Measurements from ENCODE around the gene EPHB3. TPM values are rescaled to one million over a fixed set of nuclear protein-coding genes. Genes with fewer than 3 reads are reported as not detected.
"Not testable (repeated sequence)": the region's sequence is repeated elsewhere in the genome, so short reads cannot be mapped to it uniquely, and the experiment has no call there.

Gene EPHB3
- polyA plus RNA-seq, 1 experiment: 1.9 TPM

DNA sequence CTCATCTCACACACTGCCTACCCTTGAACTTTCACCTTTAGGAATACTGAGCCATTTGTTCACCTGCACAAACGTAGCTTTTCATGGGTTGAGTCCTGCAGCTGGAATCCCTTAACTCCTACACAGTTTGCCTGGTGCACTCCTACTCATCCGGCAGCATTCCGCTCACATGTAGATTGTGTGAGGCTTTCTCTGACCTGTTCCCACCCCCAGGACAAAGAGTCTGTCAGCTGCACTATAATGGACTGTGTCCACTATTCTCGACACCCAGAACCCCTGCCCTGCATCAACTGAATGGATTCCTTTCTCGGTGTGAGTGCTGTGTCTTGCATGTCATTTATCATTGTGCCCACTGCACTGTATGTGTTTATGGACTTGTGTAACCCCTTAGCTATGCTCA lies 54.9 kb downstream of the EPHB3 start:
- H3K27ac ChIP-seq (ENCODE audit: low read depth, low read length): no peak overlapping the region
- no peaks in the 10 kb centered on the region; the same call in 1 of the 2 replicates for H3K9me3 ChIP-seq (ENCODE audit: control insufficient read depth, insufficient read depth, low read length)
- CTCF ChIA-PET: no interaction called here
- TF ChIP-seq, protein P1, sequence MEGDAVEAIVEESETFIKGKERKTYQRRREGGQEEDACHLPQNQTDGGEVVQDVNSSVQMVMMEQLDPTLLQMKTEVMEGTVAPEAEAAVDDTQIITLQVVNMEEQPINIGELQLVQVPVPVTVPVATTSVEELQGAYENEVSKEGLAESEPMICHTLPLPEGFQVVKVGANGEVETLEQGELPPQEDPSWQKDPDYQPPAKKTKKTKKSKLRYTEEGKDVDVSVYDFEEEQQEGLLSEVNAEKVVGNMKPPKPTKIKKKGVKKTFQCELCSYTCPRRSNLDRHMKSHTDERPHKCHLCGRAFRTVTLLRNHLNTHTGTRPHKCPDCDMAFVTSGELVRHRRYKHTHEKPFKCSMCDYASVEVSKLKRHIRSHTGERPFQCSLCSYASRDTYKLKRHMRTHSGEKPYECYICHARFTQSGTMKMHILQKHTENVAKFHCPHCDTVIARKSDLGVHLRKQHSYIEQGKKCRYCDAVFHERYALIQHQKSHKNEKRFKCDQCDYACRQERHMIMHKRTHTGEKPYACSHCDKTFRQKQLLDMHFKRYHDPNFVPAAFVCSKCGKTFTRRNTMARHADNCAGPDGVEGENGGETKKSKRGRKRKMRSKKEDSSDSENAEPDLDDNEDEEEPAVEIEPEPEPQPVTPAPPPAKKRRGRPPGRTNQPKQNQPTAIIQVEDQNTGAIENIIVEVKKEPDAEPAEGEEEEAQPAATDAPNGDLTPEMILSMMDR (IDR thresholded peaks at IDR 0.05; ENCODE audit: low read depth, low read length): no peak
- peaks cover 14% of the 10 kb centered on the region for H3K27me3 ChIP-seq (ENCODE audit: control insufficient read depth, insufficient read depth, low read length)
- no peak for DNase-seq (ENCODE audit: low read depth, low spot score)
- H3K4me3 ChIP-seq (ENCODE audit: low read depth, low read length): no peak overlapping the region
- POLR2A ChIA-PET: no interaction called here

DNA sequence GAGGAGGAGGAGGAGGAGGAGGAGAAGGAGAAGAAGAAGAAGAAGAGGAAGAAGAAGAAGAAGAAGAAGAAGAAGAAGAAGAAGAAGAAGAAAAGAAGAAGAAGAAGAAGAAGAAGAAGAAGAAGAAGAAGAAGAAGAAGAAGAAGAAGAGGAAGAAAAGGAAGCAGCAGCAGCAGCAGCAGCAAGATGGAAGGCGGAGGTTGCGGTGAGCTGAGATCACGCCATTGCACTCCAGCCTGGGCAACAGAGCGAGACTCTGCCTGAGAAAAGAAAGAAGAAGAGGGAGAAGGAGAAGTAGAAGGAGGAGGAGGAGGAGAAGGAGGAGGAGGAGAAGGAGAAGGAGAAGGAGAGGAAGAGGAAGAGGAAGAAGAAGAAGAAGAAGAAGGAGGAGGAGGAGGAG lies 55.7 kb downstream of the EPHB3 start:
- H3K27me3 ChIP-seq (ENCODE audit: control insufficient read depth, insufficient read depth, low read length): peaks cover 14% of the 10 kb centered on the region
- H3K4me3 ChIP-seq (ENCODE audit: low read depth, low read length); POLR2A ChIA-PET; DNase-seq (ENCODE audit: low read depth, low spot score); CTCF ChIA-PET; H3K9me3 ChIP-seq (ENCODE audit: control insufficient read depth, insufficient read depth, low read length); H3K27ac ChIP-seq (ENCODE audit: low read depth, low read length): not testable (repeated sequence)

DNA sequence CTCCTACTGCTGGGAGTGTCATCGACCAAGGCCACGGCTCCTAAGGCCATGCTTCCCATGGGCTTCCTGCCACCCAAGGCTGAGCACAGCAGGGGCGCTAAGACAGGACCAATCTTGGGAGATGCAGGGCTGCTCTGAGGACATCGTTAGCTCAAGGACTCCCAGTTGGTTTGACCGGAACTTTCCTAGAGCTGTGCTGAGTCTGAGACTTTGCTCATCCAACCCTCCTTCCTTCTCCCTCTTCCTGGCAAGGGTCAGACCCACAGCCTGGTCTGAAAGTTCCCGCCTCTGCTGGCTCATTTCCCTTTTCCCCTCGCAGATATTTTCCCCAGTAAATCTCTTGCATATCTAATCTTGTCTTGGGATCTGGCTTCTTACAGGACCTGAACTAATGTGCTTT lies 57.2 kb downstream of the EPHB3 start:
- POLR2A ChIA-PET: no interaction called here
- TF ChIP-seq, protein P1 (IDR thresholded peaks at IDR 0.05; ENCODE audit: low read depth, low read length): no peak
- CTCF ChIA-PET: no interaction called here
- Histone ChIP-seq H3K4me3 (ENCODE audit: low read depth, low read length) (no peak overlapping the region), H3K27me3 (ENCODE audit: control insufficient read depth, insufficient read depth, low read length) (peaks cover 15% of the 10 kb centered on the region), H3K27ac (ENCODE audit: low read depth, low read length) (no peak overlapping the region), H3K9me3 (ENCODE audit: control insufficient read depth, insufficient read depth, low read length) (no peaks in the 10 kb centered on the region; the same call in 1 of the 2 replicates)
- DNase-seq (ENCODE audit: low read depth, low spot score): no peak

GRCh38 chr3:184619369-184619768 lies 57.8 kb downstream of the EPHB3 start:
- TF ChIP-seq, protein P1 (IDR thresholded peaks at IDR 0.05; ENCODE audit: low read depth, low read length): no peak
- Histone ChIP-seq H3K9me3 (ENCODE audit: control insufficient read depth, insufficient read depth, low read length) (no peaks in the 10 kb centered on the region; the same call in 1 of the 2 replicates), H3K4me3 (ENCODE audit: low read depth, low read length) (no peak overlapping the region), H3K27ac (ENCODE audit: low read depth, low read length) (no peak overlapping the region), H3K27me3 (ENCODE audit: control insufficient read depth, insufficient read depth, low read length) (peaks cover 19% of the 10 kb centered on the region)
- DNase-seq (ENCODE audit: low read depth, low spot score): no peak
- CTCF ChIA-PET: interaction anchor here (0.7 kb wide), 1 partner anchor 58 kb away, joined by 3 read pairs; the partner anchor contains the start of gene EPHB3
- POLR2A ChIA-PET: no interaction called here

GRCh38 chr3:184619787-184620430 lies 58.3 kb downstream of the EPHB3 start:
- Histone ChIP-seq H3K27ac (ENCODE audit: low read depth, low read length) (no peak overlapping the region), H3K9me3 (ENCODE audit: control insufficient read depth, insufficient read depth, low read length) (no peaks in the 10 kb centered on the region; the same call in 1 of the 2 replicates), H3K27me3 (ENCODE audit: control insufficient read depth, insufficient read depth, low read length) (peaks cover 20% of the 10 kb centered on the region), H3K4me3 (ENCODE audit: low read depth, low read length) (no peak overlapping the region)
- ChIA-PET POLR2A (no interaction called here), CTCF (interaction anchor here (0.7 kb wide), 2 partner anchors 18 to 59 kb away, joined by 3 read pairs; partner anchors contain the start of gene EPHB3)
- TF ChIP-seq, protein P1 (IDR thresholded peaks at IDR 0.05; ENCODE audit: low read depth, low read length): no peak
- no peak for DNase-seq (ENCODE audit: low read depth, low spot score)
